RWPE1 (cell line): Measurements from ENCODE around the gene CD28.
"Not testable (repeated sequence)": the region's sequence is repeated elsewhere in the genome, so short reads cannot be mapped to it uniquely, and the experiment has no call there.

Experiments
- CTCF ChIA-PET: fragments of 350-600 bp; sonication (Branson Sonifier 250); formaldehyde crosslinking; extraction: SDS; loops from one replicate; lab custom pipeline; 2021; lab: Yijun Ruan, JAX
- POLR2A ChIA-PET: fragments of 400-600 bp; formaldehyde crosslinking; extraction: SDS; loops from one replicate; lab custom pipeline; 2020; ENCODE audit warnings: antibody characterized with exemption; ENCODE audit not compliant: low non-redundant PET; lab: Yijun Ruan, JAX
- DNase-seq: peaks from one replicate; pipeline ENCODE4 v3.0.0; 2012; ENCODE audit warnings: low spot score
- H3K27ac ChIP-seq: fragments of 450-650 bp; 2 replicates; pipeline ENCODE4 v1.5.1; 2017
- TF ChIP-seq, protein P1 (sequence below): fragments of 450-650 bp; conservative IDR thresholded peaks from 2 replicates; pipeline ENCODE4 v1.5.1; 2017; ENCODE audit warnings: low read depth, mild to moderate bottlenecking

CD28 gene

GRCh38 chr2:203697190-203697589, 9.2 kb upstream of the CD28 start:
- DNase-seq, result no peak
- ChIA-PET POLR2A (no interaction called here), CTCF (interaction anchor here (0.6 kb wide), 1 partner anchor 21 kb away, joined by 3 read pairs; no protein-coding TSS in a partner anchor)
- no peak overlapping the region for H3K27ac ChIP-seq
- TF ChIP-seq, protein P1, sequence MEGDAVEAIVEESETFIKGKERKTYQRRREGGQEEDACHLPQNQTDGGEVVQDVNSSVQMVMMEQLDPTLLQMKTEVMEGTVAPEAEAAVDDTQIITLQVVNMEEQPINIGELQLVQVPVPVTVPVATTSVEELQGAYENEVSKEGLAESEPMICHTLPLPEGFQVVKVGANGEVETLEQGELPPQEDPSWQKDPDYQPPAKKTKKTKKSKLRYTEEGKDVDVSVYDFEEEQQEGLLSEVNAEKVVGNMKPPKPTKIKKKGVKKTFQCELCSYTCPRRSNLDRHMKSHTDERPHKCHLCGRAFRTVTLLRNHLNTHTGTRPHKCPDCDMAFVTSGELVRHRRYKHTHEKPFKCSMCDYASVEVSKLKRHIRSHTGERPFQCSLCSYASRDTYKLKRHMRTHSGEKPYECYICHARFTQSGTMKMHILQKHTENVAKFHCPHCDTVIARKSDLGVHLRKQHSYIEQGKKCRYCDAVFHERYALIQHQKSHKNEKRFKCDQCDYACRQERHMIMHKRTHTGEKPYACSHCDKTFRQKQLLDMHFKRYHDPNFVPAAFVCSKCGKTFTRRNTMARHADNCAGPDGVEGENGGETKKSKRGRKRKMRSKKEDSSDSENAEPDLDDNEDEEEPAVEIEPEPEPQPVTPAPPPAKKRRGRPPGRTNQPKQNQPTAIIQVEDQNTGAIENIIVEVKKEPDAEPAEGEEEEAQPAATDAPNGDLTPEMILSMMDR, result no peak

- DNase-seq, CTCF ChIA-PET, H3K27ac ChIP-seq, POLR2A ChIA-PET: not testable (repeated sequence)
These were observed 8.7 kb upstream of the CD28 start for GRCh38 chr2:203697763-203698162.

GRCh38 chr2:203698410-203698809, 8.0 kb upstream of the CD28 start:
- CTCF ChIA-PET, POLR2A ChIA-PET: not testable (repeated sequence)

DNA sequence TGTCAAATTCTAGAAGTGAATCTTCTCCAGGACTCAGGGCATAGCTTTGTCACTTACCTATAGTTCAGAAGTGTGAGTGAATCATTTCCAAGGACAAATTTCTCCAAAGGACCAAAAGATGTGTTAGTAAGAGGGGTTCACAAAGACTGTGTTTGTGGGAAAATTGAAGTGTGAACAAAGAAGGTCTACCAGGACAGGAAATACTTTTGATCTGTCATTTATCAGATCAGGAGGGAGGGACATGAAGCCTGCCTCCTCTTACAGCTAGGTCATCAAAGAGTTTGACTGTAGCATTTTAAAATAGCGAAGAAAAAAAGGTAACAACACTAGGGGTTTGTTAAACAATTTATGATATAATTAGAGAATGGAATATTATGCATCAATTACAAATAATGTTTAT, 2.0 kb upstream of the CD28 start:
- POLR2A ChIA-PET, result no interaction called here
- TF ChIP-seq, protein P1, result no peak
- CTCF ChIA-PET, result no interaction called here
- H3K27ac ChIP-seq, result no peak overlapping the region
- no peak for DNase-seq

More at GRCh38 chr2:203698410-203698809, 8.0 kb upstream of the CD28 start:
- H3K27ac ChIP-seq, DNase-seq: not testable (repeated sequence)

DNA sequence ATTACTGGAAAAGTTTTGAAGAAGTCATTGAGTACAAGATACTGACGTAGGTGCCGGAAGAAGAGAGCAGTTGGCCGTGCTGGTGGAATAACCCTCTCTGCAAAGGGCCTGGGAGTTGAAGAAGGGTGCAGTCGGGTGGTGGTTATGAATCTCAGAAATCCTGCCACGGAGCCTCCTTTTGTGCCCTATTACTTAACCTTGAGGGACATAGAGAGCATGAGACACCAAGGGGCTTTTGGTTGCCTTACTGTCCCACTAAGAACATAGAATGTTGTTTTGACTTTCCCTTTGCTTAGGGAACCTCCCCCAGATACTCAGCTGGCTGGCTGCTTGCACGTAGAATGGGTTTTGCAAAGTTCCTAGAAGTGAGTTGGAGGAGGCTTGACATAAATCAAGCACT, 1.3 kb upstream of the CD28 start:
- no peak for DNase-seq
- ChIA-PET CTCF (interaction anchor here (0.6 kb wide), 1 partner anchor 1218 kb away, joined by 3 read pairs; no protein-coding TSS in a partner anchor), POLR2A (no interaction called here)
- no peak overlapping the region for H3K27ac ChIP-seq
- TF ChIP-seq, protein P1, result no peak

DNA sequence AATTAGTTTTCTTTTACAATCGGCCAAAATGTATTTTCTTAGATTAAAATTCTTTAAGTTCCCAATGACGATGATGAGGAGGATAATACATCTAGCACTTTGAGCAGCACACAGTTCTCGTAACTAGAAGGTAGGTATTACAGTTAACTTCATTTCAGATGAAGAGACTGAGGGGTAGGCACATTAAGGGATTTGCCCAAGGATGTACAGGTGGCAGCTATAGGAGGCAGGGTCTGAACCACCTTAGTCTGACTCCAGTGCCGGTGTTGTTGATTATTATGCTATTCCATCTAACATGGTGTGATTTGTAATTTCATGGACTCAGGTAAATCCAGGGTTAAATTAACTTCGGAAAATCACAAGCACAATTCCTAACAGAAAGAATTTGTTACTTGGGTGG, 1.1 kb downstream of the CD28 start:
- POLR2A ChIA-PET, result no interaction called here
- no peak overlapping the region for H3K27ac ChIP-seq
- CTCF ChIA-PET, result no interaction called here
- TF ChIP-seq, protein P1, result no peak
- DNase-seq, result no peak

- H3K27ac ChIP-seq, result no peak overlapping the region
- CTCF ChIA-PET, result interaction anchor here (0.7 kb wide), 1 partner anchor 100 kb away, joined by 6 read pairs; no protein-coding TSS in a partner anchor
- TF ChIP-seq, protein P1, result no peak
- no peak for DNase-seq
- POLR2A ChIA-PET, result no interaction called here
These were observed 2.5 kb downstream of the CD28 start for GRCh38 chr2:203708846-203709396.
